ENCODE data around the gene MXRA7. TPM values are rescaled to one million over a fixed set of nuclear protein-coding genes. Genes with fewer than 3 reads are reported as not detected.
A peak's percentile ranks its signal among the peaks of the same experiment; 100 is the strongest.
"Not testable (repeated sequence)": the region's sequence is repeated elsewhere in the genome, so short reads cannot be mapped to it uniquely, and the experiment has no call there.

Gene MXRA7
- total and polyA plus RNA-seq, 9 donors: 106 to 172 (median 130) TPM

GRCh38 chr17:76726776-76727718, 16.3 kb upstream of the MXRA7 start, which contains the start of gene METTL23:
Gene METTL23 (plus strand): TSS chr17:76726839. CDS start chr17:76729711, 2,872 bp downstream.
- Histone ChIP-seq H3K36me3 (ENCODE audit: control insufficient read depth, insufficient read depth, low read length) (peaks cover 40% of the 10 kb centered on the region), H3K4me3 (ENCODE audit: low read length) (peak within 1 kb of the TSS; percentile 78), H3K27ac (ENCODE audit: low read length) (peak within 1 kb of the TSS; percentile 99), H3K27me3 (ENCODE audit: control insufficient read depth, insufficient read depth, low read length) (no peaks in the 10 kb centered on the region), H3K4me1 (ENCODE audit: control insufficient read depth, insufficient read depth, low read length) (peaks cover 21% of the 10 kb centered on the region), H3K9me3 (replicated peaks; ENCODE audit: control insufficient read depth, low read depth, low read length) (no peaks in the 10 kb centered on the region)
- peak; percentile 91 for DNase-seq
- WGBS (ENCODE audit: insufficient coverage): under 1% methylated on average over 56 of the region's 71 CpGs

GRCh38 chr17:76726231-76726775, 15.5 kb upstream of the MXRA7 start, which contains the start of gene JMJD6:
Gene JMJD6 (minus strand): TSS chr17:76726606. CDS start chr17:76726475, 131 bp downstream.
- Histone ChIP-seq H3K27ac (ENCODE audit: low read length) (peak within 1 kb of the TSS; percentile 99), H3K4me1 (ENCODE audit: control insufficient read depth, insufficient read depth, low read length) (peaks cover 21% of the 10 kb centered on the region), H3K36me3 (ENCODE audit: control insufficient read depth, insufficient read depth, low read length) (peaks cover 42% of the 10 kb centered on the region), H3K9me3 (replicated peaks; ENCODE audit: control insufficient read depth, low read depth, low read length) (no peaks in the 10 kb centered on the region), H3K27me3 (ENCODE audit: control insufficient read depth, insufficient read depth, low read length) (no peaks in the 10 kb centered on the region), H3K4me3 (ENCODE audit: low read length) (peak within 1 kb of the TSS; percentile 78)
- WGBS (ENCODE audit: insufficient coverage): under 1% methylated on average over 60 of the region's 60 CpGs
- DNase-seq: peak; percentile 99

GRCh38 chr17:76725580-76726230, 14.9 kb upstream of the MXRA7 start:
- peak; percentile 79 for DNase-seq
- peak overlapping the region; percentile 78 for H3K4me3 ChIP-seq (ENCODE audit: low read length)
- peak overlapping the region; percentile 99 for H3K27ac ChIP-seq (ENCODE audit: low read length)
- H3K27me3 ChIP-seq (ENCODE audit: control insufficient read depth, insufficient read depth, low read length): no peaks in the 10 kb centered on the region
- peaks cover 21% of the 10 kb centered on the region for H3K4me1 ChIP-seq (ENCODE audit: control insufficient read depth, insufficient read depth, low read length)
- H3K9me3 ChIP-seq (replicated peaks; ENCODE audit: control insufficient read depth, low read depth, low read length): no peaks in the 10 kb centered on the region
- 10% methylated on average over 35 of the region's 38 CpGs for WGBS (ENCODE audit: insufficient coverage)
- peaks cover 45% of the 10 kb centered on the region for H3K36me3 ChIP-seq (ENCODE audit: control insufficient read depth, insufficient read depth, low read length)

DNA sequence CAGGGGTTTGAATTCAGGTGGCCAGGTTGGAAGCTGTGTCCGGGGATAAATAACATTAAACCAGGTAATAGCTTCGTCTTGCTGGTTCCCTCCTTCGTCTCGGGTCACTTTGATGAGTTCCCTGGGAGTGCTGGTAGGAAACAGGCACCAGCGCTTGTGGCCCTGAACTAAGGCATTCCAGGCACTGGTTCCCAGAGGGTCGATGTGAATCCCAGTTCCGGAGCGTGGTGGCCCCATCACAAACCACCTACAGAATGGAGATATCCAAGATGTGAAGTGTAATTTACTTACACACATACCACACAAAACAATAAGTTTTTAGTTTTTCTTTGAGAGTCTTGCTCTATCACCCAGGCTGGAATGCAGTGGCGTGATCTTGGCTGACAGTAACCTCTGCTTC, 13.0 kb upstream of the MXRA7 start:
- H3K27me3 ChIP-seq (ENCODE audit: control insufficient read depth, insufficient read depth, low read length): no peaks in the 10 kb centered on the region
- H3K27ac ChIP-seq (ENCODE audit: low read length): no peak overlapping the region
- no peak overlapping the region for H3K4me3 ChIP-seq (ENCODE audit: low read length)
- DNase-seq: no peak
- H3K9me3 ChIP-seq (replicated peaks; ENCODE audit: control insufficient read depth, low read depth, low read length): no peaks in the 10 kb centered on the region
- peaks cover 21% of the 10 kb centered on the region for H3K4me1 ChIP-seq (ENCODE audit: control insufficient read depth, insufficient read depth, low read length)
- H3K36me3 ChIP-seq (ENCODE audit: control insufficient read depth, insufficient read depth, low read length): peaks cover 54% of the 10 kb centered on the region
- WGBS (ENCODE audit: insufficient coverage): 93% methylated on average over 5 of the region's 9 CpGs

DNA sequence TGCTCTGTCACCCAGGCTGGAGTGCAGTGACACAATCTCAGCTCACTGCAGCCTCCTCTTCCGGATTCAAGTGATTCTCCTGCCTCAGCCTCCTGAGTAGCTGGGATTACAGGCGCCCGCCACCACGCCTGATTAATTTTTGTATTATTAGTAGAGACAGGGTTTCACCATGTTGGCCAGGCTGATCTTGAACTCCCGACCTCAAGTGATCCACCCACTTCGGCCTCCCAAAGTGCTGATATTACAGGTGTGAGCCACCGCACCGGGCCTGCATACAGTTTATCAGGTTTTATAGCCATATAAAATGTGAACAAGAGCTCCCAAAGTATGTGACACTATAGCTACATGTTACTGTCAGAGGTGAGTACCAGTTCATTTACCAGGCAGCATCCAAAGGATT, 12.2 kb upstream of the MXRA7 start:
- Histone ChIP-seq H3K36me3 (ENCODE audit: control insufficient read depth, insufficient read depth, low read length) (peaks cover 61% of the 10 kb centered on the region), H3K4me1 (ENCODE audit: control insufficient read depth, insufficient read depth, low read length) (peaks cover 20% of the 10 kb centered on the region)
- WGBS (ENCODE audit: insufficient coverage): 100% methylated on average over 1 of the region's 8 CpGs
- not testable (repeated sequence) for H3K9me3 ChIP-seq (replicated peaks; ENCODE audit: control insufficient read depth, low read depth, low read length); H3K4me3 ChIP-seq (ENCODE audit: low read length); H3K27me3 ChIP-seq (ENCODE audit: control insufficient read depth, insufficient read depth, low read length); H3K27ac ChIP-seq (ENCODE audit: low read length); DNase-seq

DNA sequence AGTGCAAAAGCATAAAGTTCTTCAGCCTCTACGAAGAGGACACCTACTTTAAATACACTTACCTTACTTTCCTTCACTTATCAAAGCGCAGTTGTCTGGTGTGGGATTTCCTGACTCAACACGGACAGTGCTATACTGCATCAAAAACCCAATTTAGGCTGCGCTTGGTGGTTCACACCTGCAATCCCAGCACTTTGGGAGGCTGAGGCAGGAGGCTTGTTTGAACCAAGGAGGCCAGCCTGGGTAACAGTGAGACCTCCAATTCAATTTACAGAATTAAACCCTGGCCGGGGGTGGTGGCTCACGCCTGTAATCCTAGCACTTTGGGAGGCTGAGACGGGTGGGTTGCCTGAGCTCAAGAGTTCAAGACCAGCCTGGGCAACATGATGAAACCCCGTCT, 11.5 kb upstream of the MXRA7 start:
- DNase-seq: no peak
- H3K4me3 ChIP-seq (ENCODE audit: low read length): no peak overlapping the region
- H3K4me1 ChIP-seq (ENCODE audit: control insufficient read depth, insufficient read depth, low read length): peaks cover 13% of the 10 kb centered on the region
- H3K27me3 ChIP-seq (ENCODE audit: control insufficient read depth, insufficient read depth, low read length): no peaks in the 10 kb centered on the region
- peaks cover 66% of the 10 kb centered on the region for H3K36me3 ChIP-seq (ENCODE audit: control insufficient read depth, insufficient read depth, low read length)
- H3K9me3 ChIP-seq (replicated peaks; ENCODE audit: control insufficient read depth, low read depth, low read length): no peaks in the 10 kb centered on the region
- H3K27ac ChIP-seq (ENCODE audit: low read length): no peak overlapping the region
- WGBS (ENCODE audit: insufficient coverage): 100% methylated on average over 4 of the region's 8 CpGs

- WGBS (ENCODE audit: insufficient coverage): 95% methylated on average over 5 of the region's 10 CpGs
- peaks cover 74% of the 10 kb centered on the region for H3K36me3 ChIP-seq (ENCODE audit: control insufficient read depth, insufficient read depth, low read length)
- H3K4me3 ChIP-seq (ENCODE audit: low read length): no peak overlapping the region
- H3K27me3 ChIP-seq (ENCODE audit: control insufficient read depth, insufficient read depth, low read length): no peaks in the 10 kb centered on the region
- H3K27ac ChIP-seq (ENCODE audit: low read length): no peak overlapping the region
- peaks cover 11% of the 10 kb centered on the region for H3K4me1 ChIP-seq (ENCODE audit: control insufficient read depth, insufficient read depth, low read length)
- H3K9me3 ChIP-seq (replicated peaks; ENCODE audit: control insufficient read depth, low read depth, low read length): no peaks in the 10 kb centered on the region
- no peak for DNase-seq
Observed at GRCh38 chr17:76721463-76721862, 10.7 kb upstream of the MXRA7 start.

DNA sequence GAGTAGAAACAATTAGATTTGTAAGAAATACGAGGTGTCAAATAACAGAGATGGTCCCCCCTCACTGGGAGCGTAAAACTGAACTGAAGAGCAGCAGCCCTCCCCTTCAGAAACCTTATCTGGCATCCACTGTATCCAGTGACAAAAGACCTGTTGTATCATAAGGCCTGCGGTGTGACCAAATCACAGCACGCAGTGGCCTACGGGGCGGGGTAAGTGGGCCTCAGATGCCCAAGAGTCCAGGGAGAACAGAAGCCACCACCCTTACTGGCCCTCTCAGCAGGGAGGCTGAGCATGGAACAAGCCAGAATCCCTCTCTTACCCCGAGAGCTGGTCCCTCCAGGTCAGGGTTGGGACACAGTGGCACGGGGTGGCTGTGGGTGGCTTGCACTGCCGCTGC, 10.2 kb upstream of the MXRA7 start:
- Histone ChIP-seq H3K27ac (ENCODE audit: low read length) (no peak overlapping the region), H3K4me1 (ENCODE audit: control insufficient read depth, insufficient read depth, low read length) (peaks cover 11% of the 10 kb centered on the region), H3K27me3 (ENCODE audit: control insufficient read depth, insufficient read depth, low read length) (no peaks in the 10 kb centered on the region), H3K9me3 (replicated peaks; ENCODE audit: control insufficient read depth, low read depth, low read length) (no peaks in the 10 kb centered on the region), H3K4me3 (ENCODE audit: low read length) (no peak overlapping the region), H3K36me3 (ENCODE audit: control insufficient read depth, insufficient read depth, low read length) (peaks cover 79% of the 10 kb centered on the region)
- 98% methylated on average over 4 of the region's 9 CpGs for WGBS (ENCODE audit: insufficient coverage)
- DNase-seq: no peak

- H3K4me1 ChIP-seq (ENCODE audit: control insufficient read depth, insufficient read depth, low read length): peaks cover 6% of the 10 kb centered on the region
- H3K4me3 ChIP-seq (ENCODE audit: low read length): no peak overlapping the region
- DNase-seq: no peak
- 95% methylated on average over 7 of the region's 9 CpGs for WGBS (ENCODE audit: insufficient coverage)
- H3K9me3 ChIP-seq (replicated peaks; ENCODE audit: control insufficient read depth, low read depth, low read length): no peaks in the 10 kb centered on the region
- peaks cover 86% of the 10 kb centered on the region for H3K36me3 ChIP-seq (ENCODE audit: control insufficient read depth, insufficient read depth, low read length)
- no peak overlapping the region for H3K27ac ChIP-seq (ENCODE audit: low read length)
- no peaks in the 10 kb centered on the region for H3K27me3 ChIP-seq (ENCODE audit: control insufficient read depth, insufficient read depth, low read length)
Observed at GRCh38 chr17:76720211-76720610, 9.4 kb upstream of the MXRA7 start.

- DNase-seq: no peak
- H3K27me3 ChIP-seq (ENCODE audit: control insufficient read depth, insufficient read depth, low read length): no peaks in the 10 kb centered on the region
- no peak overlapping the region for H3K4me3 ChIP-seq (ENCODE audit: low read length)
- H3K4me1 ChIP-seq (ENCODE audit: control insufficient read depth, insufficient read depth, low read length): no peaks in the 10 kb centered on the region
- H3K36me3 ChIP-seq (ENCODE audit: control insufficient read depth, insufficient read depth, low read length): peaks cover 82% of the 10 kb centered on the region
- H3K9me3 ChIP-seq (replicated peaks; ENCODE audit: control insufficient read depth, low read depth, low read length): no peaks in the 10 kb centered on the region
- no peak overlapping the region for H3K27ac ChIP-seq (ENCODE audit: low read length)
- 92% methylated on average over 13 of the region's 16 CpGs for WGBS (ENCODE audit: insufficient coverage)
Observed at GRCh38 chr17:76718516-76718915, 7.8 kb upstream of the MXRA7 start.

Data from muscle of leg (tissue), 11 donors.